Activated CD8-positive, alpha-beta memory T cell treated with anti-CD3 and anti-CD28 coated beads, Interleukin-2, amount 10 ng/mL, durations not matched to agents 7 days and 5 days (primary cell): ENCODE measurements around the gene MASP2. TPM values are rescaled to one million over a fixed set of nuclear protein-coding genes. Genes with fewer than 3 reads are reported as not detected.
A peak's percentile ranks its signal among the peaks of the same experiment; 100 is the strongest.
"Not testable (repeated sequence)": the region's sequence is repeated elsewhere in the genome, so short reads cannot be mapped to it uniquely, and the experiment has no call there.

Experiments used
- ATAC-seq: fragments of 150-1000 bp; cut with Tn5 transposase; one replicate; pipeline ENCODE4 v1.10.0; 2021; ENCODE audit warnings: moderate library complexity
- CTCF ChIA-PET: fragments of 350-600 bp; sonication (Branson Sonifier 250); formaldehyde crosslinking; loops from one replicate; lab custom pipeline; 2021; ENCODE audit warnings: antibody characterized with exemption; lab: Charles Lee
- DNase-seq: peaks from one replicate; pipeline ENCODE4 v3.0.0-alpha.2; 2020
- H3K27ac Mint-ChIP-seq: one replicate; pipeline ENCODE4 v1.8.0; 2021; ENCODE audit warnings: mild to moderate bottlenecking, mixed read lengths
- H3K27me3 Mint-ChIP-seq: one replicate; pipeline ENCODE4 v1.8.0; 2021; ENCODE audit warnings: mixed read lengths
- H3K36me3 Mint-ChIP-seq: one replicate; pipeline ENCODE4 v1.8.0; 2021; ENCODE audit warnings: mild to moderate bottlenecking, mixed read lengths
- H3K4me1 Mint-ChIP-seq: one replicate; pipeline ENCODE4 v1.8.0; 2021; ENCODE audit warnings: mixed read lengths
- H3K4me3 Mint-ChIP-seq: one replicate; pipeline ENCODE4 v1.8.0; 2021; ENCODE audit warnings: mild to moderate bottlenecking, moderate library complexity, mixed read lengths
- H3K9me3 Mint-ChIP-seq: one replicate; pipeline ENCODE4 v1.8.0; 2022; ENCODE audit warnings: low read depth, mixed read lengths
- total RNA-seq, 2 experiments: library from RNA; stranded (reverse); gene quantifications; one replicate each; pipeline ENCODE4 v1.2.3, GENCODE V29; 2021

MASP2 gene
- total RNA-seq: not detected

DNA sequence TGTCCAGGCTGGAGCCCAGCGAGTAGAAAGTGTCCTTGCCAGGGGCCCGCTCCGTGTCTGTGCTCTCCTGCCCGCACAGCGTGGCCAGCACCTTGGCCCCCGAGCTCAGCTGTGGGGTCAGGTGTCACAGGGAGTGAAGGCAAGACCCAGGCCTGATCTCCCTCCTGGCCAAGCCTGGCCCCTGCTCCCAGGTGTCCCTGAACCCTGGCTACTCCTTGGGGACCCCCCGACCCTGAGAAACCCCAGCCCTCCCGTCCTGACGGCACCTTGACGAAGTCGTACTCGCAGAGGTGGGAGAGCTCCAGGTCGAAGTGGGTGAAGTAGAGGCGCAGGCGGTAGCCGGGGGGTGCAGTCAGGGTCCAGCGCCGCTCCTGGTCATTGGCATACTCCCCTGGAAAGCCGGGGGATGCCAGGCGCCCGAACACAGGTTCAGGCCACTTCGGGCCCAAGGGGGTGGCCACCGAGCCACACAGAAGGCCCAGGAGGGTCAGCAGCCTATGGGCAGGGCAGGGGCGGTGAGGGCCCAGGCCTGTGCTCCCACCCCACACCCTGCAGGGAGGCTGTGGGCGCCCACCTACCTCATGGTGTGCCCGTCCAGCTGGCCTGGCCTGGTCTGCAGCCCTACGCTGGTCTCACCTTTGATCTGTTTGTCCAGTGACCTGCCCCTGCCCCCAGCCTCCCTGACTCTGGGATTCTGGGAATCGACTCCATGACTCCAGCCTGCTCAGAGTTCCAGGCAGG, at the start of gene MASP2:
MASP2 (minus strand) TSS at position 615 of the 741 bp plus-strand sequence; CDS start at position 583, 32 bp downstream.
- ATAC-seq: no peak
- CTCF ChIA-PET: interaction anchor here (2.0 kb wide), 1 partner anchor 9 kb away, joined by 7 read pairs; no protein-coding TSS in a partner anchor
- peaks cover 7% of the 10 kb centered on the region for H3K4me1 Mint-ChIP-seq
- DNase-seq: no peak
- no peaks in the 10 kb centered on the region for H3K9me3 Mint-ChIP-seq
- H3K27ac Mint-ChIP-seq: no peak within 1 kb of the TSS
- H3K36me3 Mint-ChIP-seq: no peaks in the 10 kb centered on the region
- no peaks in the 10 kb centered on the region for H3K27me3 Mint-ChIP-seq
- no peak within 1 kb of the TSS for H3K4me3 Mint-ChIP-seq

DNA sequence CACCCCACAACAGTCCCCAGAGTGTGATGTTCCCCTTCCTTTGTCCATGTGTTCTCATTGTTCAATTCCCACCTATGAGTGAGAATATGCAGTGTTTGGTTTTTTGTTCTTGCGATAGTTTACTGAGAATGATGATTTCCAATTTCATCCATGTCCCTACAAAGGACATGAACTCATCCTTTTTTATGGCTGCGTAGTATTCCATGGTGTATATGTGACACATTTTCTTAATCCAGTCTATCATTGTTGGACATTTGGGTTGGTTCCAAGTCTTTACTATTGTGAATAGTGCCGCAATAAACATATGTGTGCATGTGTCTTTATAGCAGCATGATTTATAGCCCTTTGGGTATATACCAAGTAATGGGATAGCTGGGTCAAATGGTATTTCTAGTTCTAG, 36.7 kb upstream of the MASP2 start:
- H3K36me3 Mint-ChIP-seq: peaks cover 62% of the 10 kb centered on the region
- H3K27me3 Mint-ChIP-seq, H3K4me3 Mint-ChIP-seq, H3K9me3 Mint-ChIP-seq, DNase-seq, H3K27ac Mint-ChIP-seq, CTCF ChIA-PET, ATAC-seq, H3K4me1 Mint-ChIP-seq: not testable (repeated sequence)

GRCh38 chr1:11080931-11081330, 33.9 kb upstream of the MASP2 start:
- CTCF ChIA-PET: interaction anchor here (1.1 to 2.3 kb wide), 3 partner anchors 20 to 160 kb away, joined by 3 to 5 read pairs (median 4); no protein-coding TSS in a partner anchor
- H3K27ac Mint-ChIP-seq: peak overlapping the region; percentile 4
- peaks cover 59% of the 10 kb centered on the region for H3K36me3 Mint-ChIP-seq
- no peaks in the 10 kb centered on the region for H3K9me3 Mint-ChIP-seq
- no peaks in the 10 kb centered on the region for H3K27me3 Mint-ChIP-seq
- no peak for DNase-seq
- H3K4me3 Mint-ChIP-seq: no peak overlapping the region
- no peaks in the 10 kb centered on the region for H3K4me1 Mint-ChIP-seq
- no peak for ATAC-seq

DNA sequence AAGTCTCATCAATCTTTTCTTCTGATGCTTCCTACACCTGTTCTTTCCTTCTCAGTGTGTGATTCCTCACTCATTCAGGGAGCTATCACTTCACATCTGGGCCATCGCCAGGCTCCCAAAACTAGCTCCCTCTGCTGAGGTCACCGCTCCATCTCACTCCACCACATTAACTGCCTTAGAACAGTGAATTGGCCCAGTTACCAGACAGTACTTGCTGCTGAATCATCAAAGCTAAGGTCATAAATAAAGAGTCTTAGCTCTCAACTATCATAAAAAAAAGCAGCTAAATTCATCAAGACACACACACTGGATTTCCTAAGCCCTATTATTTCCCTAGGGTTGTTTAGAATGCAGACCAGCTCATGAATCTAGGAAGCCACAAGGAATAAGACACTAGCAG, 31.6 kb upstream of the MASP2 start:
- H3K27ac Mint-ChIP-seq: no peak overlapping the region
- no peak for ATAC-seq
- CTCF ChIA-PET: interaction anchor here (0.8 to 0.9 kb wide), 2 partner anchors 9 to 41 kb away, joined by 3 to 4 read pairs; no protein-coding TSS in a partner anchor

DNA sequence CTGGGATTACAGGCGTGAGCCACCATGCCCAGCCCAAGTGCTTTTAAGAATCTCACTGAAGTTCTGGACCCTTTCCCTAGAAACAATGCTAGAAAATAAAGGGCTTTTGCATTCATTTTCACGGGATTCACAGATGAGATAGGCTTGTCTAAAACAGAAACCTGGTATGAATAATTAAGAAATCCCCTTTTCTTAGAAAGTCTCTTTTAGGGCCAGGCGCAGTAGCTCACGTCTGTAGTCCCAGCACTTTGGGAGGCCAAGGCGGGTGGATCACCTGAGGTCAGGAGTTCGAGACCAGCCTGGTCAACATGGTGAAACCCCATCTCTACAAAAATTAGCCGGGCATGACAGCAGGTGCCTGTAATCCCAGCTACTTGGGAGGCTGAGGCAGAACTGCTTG, 26.4 kb upstream of the MASP2 start:
- H3K27me3 Mint-ChIP-seq, DNase-seq, H3K27ac Mint-ChIP-seq, ATAC-seq, H3K4me3 Mint-ChIP-seq, H3K9me3 Mint-ChIP-seq: not testable (repeated sequence)
- peaks cover 64% of the 10 kb centered on the region for H3K36me3 Mint-ChIP-seq
- peaks cover 23% of the 10 kb centered on the region for H3K4me1 Mint-ChIP-seq
- CTCF ChIA-PET: interaction anchor here (0.7 to 2.0 kb wide), 4 partner anchors 13 to 821 kb away, joined by 3 to 11 read pairs (median 4); no protein-coding TSS in a partner anchor

More for the DNA sequence above, 31.6 kb upstream of the MASP2 start:
- no peak for DNase-seq
- H3K4me1 Mint-ChIP-seq: peaks cover 4% of the 10 kb centered on the region
- peaks cover 56% of the 10 kb centered on the region for H3K36me3 Mint-ChIP-seq
- H3K4me3 Mint-ChIP-seq: no peak overlapping the region
- no peaks in the 10 kb centered on the region for H3K27me3 Mint-ChIP-seq
- H3K9me3 Mint-ChIP-seq: no peaks in the 10 kb centered on the region

DNA sequence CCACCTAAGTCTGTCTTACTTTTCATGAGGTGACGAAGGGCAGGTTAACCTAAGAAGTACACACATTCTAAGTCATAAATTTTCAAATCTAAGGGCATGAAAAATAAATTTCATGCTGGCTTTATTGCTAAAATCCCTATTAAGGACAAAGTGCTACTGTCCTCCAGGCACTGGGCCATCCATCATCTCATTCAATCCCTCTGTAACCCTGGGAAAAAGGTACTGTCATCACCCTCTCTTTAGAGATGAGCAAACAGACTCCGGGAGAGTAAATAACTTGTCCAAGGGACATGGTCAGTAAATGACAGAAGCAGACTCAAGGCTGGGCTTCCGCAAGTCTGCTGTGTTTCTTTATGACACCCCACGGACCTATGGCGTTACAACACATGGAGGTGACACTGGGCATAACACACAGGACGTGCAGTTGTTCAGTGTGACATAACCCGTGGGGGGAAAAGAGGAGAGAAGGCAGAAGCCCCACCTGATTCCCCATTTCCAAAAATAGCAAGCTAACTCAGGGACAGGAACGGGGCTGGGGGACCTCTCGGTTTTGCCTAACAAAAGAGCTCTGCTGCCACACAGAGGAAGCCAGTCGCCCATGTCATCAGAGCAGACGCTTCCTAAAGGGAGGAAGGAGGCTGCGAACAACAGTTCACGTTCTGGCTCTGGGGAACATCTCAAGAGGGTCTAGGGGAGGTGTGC, 25.3 kb upstream of the MASP2 start:
- ATAC-seq (no peak), DNase-seq (no peak)
- CTCF ChIA-PET: interaction anchor here (1.6 to 2.0 kb wide), 2 partner anchors 11 to 35 kb away, joined by 4 to 11 read pairs; no protein-coding TSS in a partner anchor
- peaks cover 23% of the 10 kb centered on the region for H3K4me1 Mint-ChIP-seq
- H3K9me3 Mint-ChIP-seq: no peaks in the 10 kb centered on the region
- no peak overlapping the region for H3K27ac Mint-ChIP-seq
- peaks cover 66% of the 10 kb centered on the region for H3K36me3 Mint-ChIP-seq
- H3K4me3 Mint-ChIP-seq: no peak overlapping the region
- H3K27me3 Mint-ChIP-seq: no peaks in the 10 kb centered on the region

DNA sequence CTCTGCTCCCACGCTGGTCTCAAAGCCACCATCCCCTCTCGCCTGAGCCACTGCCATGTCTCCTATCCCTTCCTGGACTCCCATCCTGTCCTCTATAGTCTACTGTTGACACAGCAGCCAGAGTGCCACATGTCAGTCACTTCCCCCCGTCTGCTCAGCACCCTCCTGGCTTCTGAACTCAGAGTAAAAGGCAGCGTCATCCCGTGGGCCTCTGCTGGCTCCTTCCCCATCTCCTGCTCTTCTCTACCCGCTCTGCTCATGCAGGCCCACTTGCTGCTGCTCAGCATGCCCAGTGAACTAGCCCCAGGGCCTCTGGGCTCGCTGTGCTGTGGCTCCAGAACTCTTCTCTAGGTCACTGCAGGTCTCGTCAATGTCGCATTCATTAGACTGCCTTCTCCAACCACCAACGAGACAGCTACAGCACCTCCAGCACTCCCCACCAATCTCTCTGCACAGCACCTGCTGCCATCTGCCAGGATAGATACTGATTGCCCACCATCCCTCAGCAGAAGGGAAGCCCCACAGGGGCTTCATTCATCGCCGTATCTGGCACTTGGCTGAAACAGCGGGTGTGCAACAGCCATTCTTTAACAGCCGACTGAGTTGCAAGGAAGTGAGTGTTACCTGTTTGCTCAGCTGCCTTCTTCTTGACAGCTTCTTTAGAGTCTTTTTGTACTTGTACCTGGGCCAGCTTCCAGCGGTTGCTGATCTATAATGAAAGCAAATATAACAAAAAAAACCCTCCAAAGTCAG, 24.6 kb upstream of the MASP2 start:
- CTCF ChIA-PET: interaction anchor here (2.4 kb wide), 1 partner anchor 34 kb away, joined by 17 read pairs; no protein-coding TSS in a partner anchor
- H3K36me3 Mint-ChIP-seq: peaks cover 67% of the 10 kb centered on the region
- H3K27me3 Mint-ChIP-seq: no peaks in the 10 kb centered on the region
- ATAC-seq (no peak), DNase-seq (no peak)
- H3K4me1 Mint-ChIP-seq: peaks cover 23% of the 10 kb centered on the region
- no peak overlapping the region for H3K4me3 Mint-ChIP-seq
- H3K27ac Mint-ChIP-seq: no peak overlapping the region
- H3K9me3 Mint-ChIP-seq: no peaks in the 10 kb centered on the region

DNA sequence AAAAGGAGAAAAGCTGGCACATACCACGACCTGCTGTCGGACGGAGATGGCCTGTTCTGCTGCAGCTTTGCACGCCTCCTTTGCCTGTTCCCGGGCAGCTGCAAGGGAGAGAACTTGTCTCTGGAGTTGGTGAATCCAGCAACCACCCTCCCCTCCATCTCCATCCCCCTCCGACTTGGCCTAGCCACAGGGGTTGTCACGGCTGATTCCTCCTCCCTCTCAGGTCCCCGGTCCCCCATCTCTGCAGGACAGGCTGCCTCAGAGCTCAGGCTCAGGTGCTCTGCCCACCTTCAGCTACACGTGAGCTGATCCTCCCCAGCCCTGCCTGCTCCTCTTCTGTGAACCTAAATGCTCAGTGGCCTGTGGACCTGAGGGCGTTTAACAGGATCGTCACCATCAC, 23.8 kb upstream of the MASP2 start:
- no peaks in the 10 kb centered on the region for H3K9me3 Mint-ChIP-seq
- no peak overlapping the region for H3K27ac Mint-ChIP-seq
- H3K4me1 Mint-ChIP-seq: peaks cover 23% of the 10 kb centered on the region
- no peak overlapping the region for H3K4me3 Mint-ChIP-seq
- DNase-seq (no peak), ATAC-seq (no peak)
- CTCF ChIA-PET: interaction anchor here (1.3 to 2.4 kb wide), 3 partner anchors 21 to 33 kb away, joined by 3 to 17 read pairs (median 4); no protein-coding TSS in a partner anchor
- H3K27me3 Mint-ChIP-seq: no peaks in the 10 kb centered on the region
- peaks cover 65% of the 10 kb centered on the region for H3K36me3 Mint-ChIP-seq

- H3K9me3 Mint-ChIP-seq: no peaks in the 10 kb centered on the region
- no peaks in the 10 kb centered on the region for H3K27me3 Mint-ChIP-seq
- CTCF ChIA-PET: interaction anchor here (1.2 kb wide), 2 partner anchors 8 to 10 kb away, joined by 3 to 4 read pairs; no protein-coding TSS in a partner anchor
- no peak for ATAC-seq
- H3K4me3 Mint-ChIP-seq: no peak overlapping the region
- no peak for DNase-seq
- H3K36me3 Mint-ChIP-seq: peaks cover 68% of the 10 kb centered on the region
- H3K27ac Mint-ChIP-seq: no peak overlapping the region
- peaks cover 26% of the 10 kb centered on the region for H3K4me1 Mint-ChIP-seq
These were observed 21.8 kb upstream of the MASP2 start for GRCh38 chr1:11068600-11069473.

DNA sequence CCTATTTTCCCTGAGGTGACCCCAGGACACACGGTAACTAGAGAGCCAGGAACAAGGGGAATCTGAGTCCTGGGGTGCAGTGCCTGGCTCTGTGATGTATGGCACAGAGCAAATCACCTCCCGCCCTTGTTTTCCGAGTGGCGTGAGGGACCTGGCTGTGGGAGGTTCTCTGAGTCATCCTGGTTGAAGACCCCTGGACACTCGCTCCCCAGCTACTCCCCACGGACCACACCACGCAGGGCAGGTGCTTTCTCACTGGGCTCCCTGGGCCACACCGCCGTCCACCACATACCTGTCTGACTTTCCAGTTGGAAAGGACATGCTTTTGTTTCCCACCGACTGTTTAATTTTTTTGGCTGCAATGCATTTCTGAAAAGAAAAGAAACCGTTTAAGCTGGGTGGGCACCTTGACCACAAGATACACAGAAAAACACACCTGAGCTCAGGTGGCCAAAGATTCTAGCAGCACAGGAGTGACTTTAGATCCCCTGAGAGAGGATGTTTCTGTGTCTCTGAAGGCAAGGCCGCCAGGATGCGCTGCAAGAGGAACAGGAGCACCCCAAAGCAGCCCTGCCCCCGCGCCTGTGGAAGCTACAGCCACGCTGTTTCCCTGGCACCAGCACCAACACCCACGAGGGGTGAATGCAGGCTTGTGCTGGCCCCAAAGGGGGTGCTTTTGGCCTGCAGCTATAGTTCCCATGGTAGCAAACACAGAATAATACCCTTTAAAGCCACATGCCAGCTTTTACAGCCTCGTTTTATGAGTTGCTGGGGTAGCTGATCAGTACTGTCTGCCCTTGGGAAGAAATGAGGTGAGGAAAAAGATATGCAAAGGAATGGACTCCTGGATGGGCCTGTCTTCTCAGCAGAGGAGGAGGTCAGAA, 20.9 kb upstream of the MASP2 start:
- no peak for DNase-seq
- no peaks in the 10 kb centered on the region for H3K9me3 Mint-ChIP-seq
- CTCF ChIA-PET: no interaction called here
- ATAC-seq: no peak
- no peaks in the 10 kb centered on the region for H3K27me3 Mint-ChIP-seq
- peaks cover 34% of the 10 kb centered on the region for H3K4me1 Mint-ChIP-seq
- no peak overlapping the region for H3K27ac Mint-ChIP-seq
- no peak overlapping the region for H3K4me3 Mint-ChIP-seq
- H3K36me3 Mint-ChIP-seq: peaks cover 69% of the 10 kb centered on the region

DNA sequence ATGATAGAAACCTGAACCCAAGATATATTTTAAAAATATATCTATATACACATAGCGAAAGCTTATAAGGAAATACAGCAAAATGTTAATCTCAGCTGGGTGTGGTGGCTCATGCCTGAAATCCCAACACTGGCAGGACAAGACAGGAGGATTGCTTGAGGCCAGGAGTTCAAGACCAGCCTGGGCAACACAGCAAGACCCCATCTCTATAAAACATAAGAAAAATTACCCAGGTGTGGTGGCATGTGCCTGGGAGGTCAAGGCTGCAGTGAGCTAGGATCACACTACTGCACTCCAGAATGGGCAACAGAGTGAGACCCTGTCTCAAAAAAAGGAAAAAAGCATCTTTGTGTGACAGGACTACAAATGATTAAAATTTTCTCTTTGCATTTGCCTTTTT, 18.8 kb upstream of the MASP2 start:
- Mint-ChIP-seq H3K27me3 (no peaks in the 10 kb centered on the region), H3K4me1 (peaks cover 51% of the 10 kb centered on the region), H3K4me3 (no peak overlapping the region), H3K27ac (no peak overlapping the region), H3K9me3 (no peaks in the 10 kb centered on the region), H3K36me3 (peaks cover 60% of the 10 kb centered on the region)
- DNase-seq (no peak), ATAC-seq (no peak)
- CTCF ChIA-PET: interaction anchor here (6.8 kb wide), 1 partner anchor 28 kb away, joined by 75 read pairs; no protein-coding TSS in a partner anchor
